ENCODE data around the gene GDPGP1.

GDPGP1 gene

GRCh38 chr15:90211009-90211408, 23.0 kb upstream of the GDPGP1 start:
- Histone ChIP-seq H3K27me3 (ENCODE audit: insufficient read depth, low read length) (no peaks in the 10 kb centered on the region), H3K4me1 (ENCODE audit: control insufficient read depth in 1 of 2, insufficient read depth in 2 of 2, low read length in 2 of 2) (peaks cover 19 to 27% of the 10 kb centered on the region in 2 experiments), H3K23ac (ENCODE audit: low read length) (no peak overlapping the region), H2BK12ac (ENCODE audit: low read length) (no peak overlapping the region), H2AFZ (ENCODE audit: insufficient read depth, low read length, poor library complexity) (no peak overlapping the region), H3K79me2 (ENCODE audit: control insufficient read depth, insufficient read depth, low read length, poor library complexity) (no peaks in the 10 kb centered on the region), H3K36me3 (ENCODE audit: control insufficient read depth in 1 of 2, insufficient read depth in 2 of 2, low read length in 2 of 2) (peaks cover 0 to 2% of the 10 kb centered on the region in 2 experiments), H4K8ac (ENCODE audit: low read depth, low read length) (no peak overlapping the region), H3K79me1 (ENCODE audit: low read length) (peaks cover 4% of the 10 kb centered on the region), H4K91ac (ENCODE audit: low read depth, low read length) (peak overlapping the region; percentile 12), H3K4me3 (ENCODE audit: low read depth, low read length) (no peak overlapping the region), H2BK120ac (ENCODE audit: insufficient read depth, low read length, poor library complexity) (no peak overlapping the region), H2AK5ac (ENCODE audit: low read length) (peak overlapping the region; percentile 9), H3K14ac (ENCODE audit: low read length) (no peak overlapping the region), H3K27ac (ENCODE audit: low read depth, low read length) (peak overlapping the region; percentile 3), H3K4ac (ENCODE audit: low read depth, low read length) (no peak overlapping the region), H3K4me2 (ENCODE audit: low read length) (no peak overlapping the region), H3K9ac (ENCODE audit: low read length) (no peak overlapping the region), H2BK5ac (ENCODE audit: low read depth, low read length, poor library complexity) (no peak overlapping the region), H3K9me3 (ENCODE audit: insufficient read depth, low read depth, low read length) (no peaks in the 10 kb centered on the region), H4K12ac (ENCODE audit: low read depth, low read length) (no peak overlapping the region), H3K18ac (ENCODE audit: low read length) (peak overlapping the region; percentile 28)
- WGBS (ENCODE audit: extremely low coverage, insufficient coverage, insufficient read length): no CpG with 5 or more reads among the region's 9 CpGs
- DNase-seq: no peak

DNA sequence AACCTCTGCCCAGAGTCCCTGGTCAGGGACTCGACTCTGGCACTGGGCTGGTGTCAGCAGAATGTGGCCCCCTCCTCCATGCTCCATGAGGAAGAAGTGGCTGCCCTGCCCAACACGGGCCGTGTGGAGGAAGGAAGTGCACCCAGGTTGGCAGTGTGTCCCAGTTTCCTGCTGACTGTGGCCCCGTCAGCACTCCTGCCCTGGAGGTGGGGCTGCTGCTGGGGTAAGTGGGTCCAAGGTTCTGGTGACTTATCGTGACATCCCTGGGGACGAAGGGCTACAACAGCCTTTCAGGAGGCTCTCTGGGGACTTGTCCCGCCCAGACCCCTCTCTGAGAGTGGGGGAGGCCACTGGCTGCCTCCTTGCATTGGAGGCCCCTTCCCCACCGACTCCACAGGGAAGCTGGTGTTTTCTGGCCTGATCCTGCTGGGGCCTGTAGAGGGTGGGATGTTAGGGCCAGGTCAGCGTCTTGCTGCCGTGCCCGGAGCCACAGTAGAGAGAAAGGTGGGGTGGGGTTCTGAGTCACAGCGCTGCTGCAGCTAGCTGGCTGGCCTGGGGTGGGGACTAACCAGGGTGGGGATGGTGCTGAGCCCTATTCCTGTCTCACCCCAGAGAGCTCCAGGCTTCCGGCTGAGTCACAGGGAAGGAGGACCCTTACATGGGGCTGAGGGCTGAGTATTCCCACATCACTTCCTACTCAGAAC, 22.4 kb upstream of the GDPGP1 start:
- Histone ChIP-seq H3K27me3 (ENCODE audit: insufficient read depth, low read length) (no peaks in the 10 kb centered on the region), H2AFZ (ENCODE audit: insufficient read depth, low read length, poor library complexity) (peak overlapping the region; percentile 1)

GRCh38 chr15:90212221-90213098, 21.5 kb upstream of the GDPGP1 start:
- Histone ChIP-seq H4K12ac (ENCODE audit: low read depth, low read length) (no peak overlapping the region), H3K9ac (ENCODE audit: low read length) (no peak overlapping the region), H3K4me3 (ENCODE audit: low read depth, low read length) (no peak overlapping the region), H2BK12ac (ENCODE audit: low read length) (peak overlapping the region; percentile 3), H3K23ac (ENCODE audit: low read length) (no peak overlapping the region), H2BK5ac (ENCODE audit: low read depth, low read length, poor library complexity) (no peak overlapping the region), H3K4me1 (ENCODE audit: control insufficient read depth in 1 of 2, insufficient read depth in 2 of 2, low read length in 2 of 2) (peaks cover 19 to 27% of the 10 kb centered on the region in 2 experiments), H3K36me3 (ENCODE audit: control insufficient read depth in 1 of 2, insufficient read depth in 2 of 2, low read length in 2 of 2) (peaks cover 0 to under 1% of the 10 kb centered on the region in 2 experiments), H3K14ac (ENCODE audit: low read length) (peak overlapping the region; percentile 13), H3K27me3 (ENCODE audit: insufficient read depth, low read length) (no peaks in the 10 kb centered on the region), H3K79me1 (ENCODE audit: low read length) (peaks cover 4% of the 10 kb centered on the region), H2AFZ (ENCODE audit: insufficient read depth, low read length, poor library complexity) (no peak overlapping the region), H3K18ac (ENCODE audit: low read length) (peak overlapping the region; percentile 42), H3K4me2 (ENCODE audit: low read length) (no peak overlapping the region), H3K4ac (ENCODE audit: low read depth, low read length) (no peak overlapping the region), H3K79me2 (ENCODE audit: control insufficient read depth, insufficient read depth, low read length, poor library complexity) (no peaks in the 10 kb centered on the region), H2BK120ac (ENCODE audit: insufficient read depth, low read length, poor library complexity) (no peak overlapping the region), H3K9me3 (ENCODE audit: insufficient read depth, low read depth, low read length) (no peaks in the 10 kb centered on the region), H2AK5ac (ENCODE audit: low read length) (no peak overlapping the region), H4K8ac (ENCODE audit: low read depth, low read length) (no peak overlapping the region), H4K91ac (ENCODE audit: low read depth, low read length) (peak overlapping the region; percentile 4), H3K27ac (ENCODE audit: low read depth, low read length) (peak overlapping the region; percentile 57)
- no CpG with 5 or more reads among the region's 35 CpGs for WGBS (ENCODE audit: extremely low coverage, insufficient coverage, insufficient read length)
- DNase-seq: peak in 1 of 2 donors; percentile 27

More for the DNA sequence above, 22.4 kb upstream of the GDPGP1 start:
- WGBS (ENCODE audit: extremely low coverage, insufficient coverage, insufficient read length): no CpG with 5 or more reads among the region's 13 CpGs
- no peaks in the 10 kb centered on the region for H3K36me3 ChIP-seq (ENCODE audit: control insufficient read depth in 1 of 2, insufficient read depth in 2 of 2, low read length in 2 of 2)
- no peak overlapping the region for H3K9ac ChIP-seq (ENCODE audit: low read length)
- peak overlapping the region; percentile 3 for H3K27ac ChIP-seq (ENCODE audit: low read depth, low read length)
- H4K12ac ChIP-seq (ENCODE audit: low read depth, low read length): no peak overlapping the region
- no peak for DNase-seq
- H3K23ac ChIP-seq (ENCODE audit: low read length): no peak overlapping the region
- peak overlapping the region; percentile 33 for H3K14ac ChIP-seq (ENCODE audit: low read length)
- no peaks in the 10 kb centered on the region for H3K79me2 ChIP-seq (ENCODE audit: control insufficient read depth, insufficient read depth, low read length, poor library complexity)
- no peak overlapping the region for H2BK120ac ChIP-seq (ENCODE audit: insufficient read depth, low read length, poor library complexity)
- H3K4me1 ChIP-seq (ENCODE audit: control insufficient read depth in 1 of 2, insufficient read depth in 2 of 2, low read length in 2 of 2): peaks cover 19 to 27% of the 10 kb centered on the region in 2 experiments
- peak overlapping the region; percentile 9 for H2AK5ac ChIP-seq (ENCODE audit: low read length)
- no peak overlapping the region for H3K4me3 ChIP-seq (ENCODE audit: low read depth, low read length)
- H2BK5ac ChIP-seq (ENCODE audit: low read depth, low read length, poor library complexity): no peak overlapping the region
- H3K9me3 ChIP-seq (ENCODE audit: insufficient read depth, low read depth, low read length): no peaks in the 10 kb centered on the region
- peak overlapping the region; percentile 29 for H3K18ac ChIP-seq (ENCODE audit: low read length)
- no peak overlapping the region for H2BK12ac ChIP-seq (ENCODE audit: low read length)
- no peak overlapping the region for H4K8ac ChIP-seq (ENCODE audit: low read depth, low read length)
- no peak overlapping the region for H3K4me2 ChIP-seq (ENCODE audit: low read length)
- H4K91ac ChIP-seq (ENCODE audit: low read depth, low read length): peak overlapping the region; percentile 12
- peaks cover 4% of the 10 kb centered on the region for H3K79me1 ChIP-seq (ENCODE audit: low read length)
- H3K4ac ChIP-seq (ENCODE audit: low read depth, low read length): no peak overlapping the region

GRCh38 chr15:90213122-90213817, 20.7 kb upstream of the GDPGP1 start:
- Histone ChIP-seq H2AK5ac (ENCODE audit: low read length) (no peak overlapping the region), H3K4me1 (ENCODE audit: control insufficient read depth in 1 of 2, insufficient read depth in 2 of 2, low read length in 2 of 2) (peaks cover 19 to 27% of the 10 kb centered on the region in 2 experiments), H3K79me2 (ENCODE audit: control insufficient read depth, insufficient read depth, low read length, poor library complexity) (no peaks in the 10 kb centered on the region), H3K27ac (ENCODE audit: low read depth, low read length) (peak overlapping the region; percentile 57), H3K23ac (ENCODE audit: low read length) (no peak overlapping the region), H4K12ac (ENCODE audit: low read depth, low read length) (no peak overlapping the region), H3K9me3 (ENCODE audit: insufficient read depth, low read depth, low read length) (no peaks in the 10 kb centered on the region), H3K4me2 (ENCODE audit: low read length) (no peak overlapping the region), H3K14ac (ENCODE audit: low read length) (no peak overlapping the region), H4K91ac (ENCODE audit: low read depth, low read length) (no peak overlapping the region), H3K4ac (ENCODE audit: low read depth, low read length) (no peak overlapping the region), H4K8ac (ENCODE audit: low read depth, low read length) (peak overlapping the region; percentile 15), H3K18ac (ENCODE audit: low read length) (no peak overlapping the region), H2BK120ac (ENCODE audit: insufficient read depth, low read length, poor library complexity) (no peak overlapping the region), H2AFZ (ENCODE audit: insufficient read depth, low read length, poor library complexity) (no peak overlapping the region), H3K36me3 (ENCODE audit: control insufficient read depth in 1 of 2, insufficient read depth in 2 of 2, low read length in 2 of 2) (peaks cover 0 to 3% of the 10 kb centered on the region in 2 experiments), H2BK5ac (ENCODE audit: low read depth, low read length, poor library complexity) (peak overlapping the region; percentile 15), H3K4me3 (ENCODE audit: low read depth, low read length) (no peak overlapping the region), H3K79me1 (ENCODE audit: low read length) (peaks cover 4% of the 10 kb centered on the region), H3K27me3 (ENCODE audit: insufficient read depth, low read length) (no peaks in the 10 kb centered on the region), H3K9ac (ENCODE audit: low read length) (no peak overlapping the region), H2BK12ac (ENCODE audit: low read length) (no peak overlapping the region)
- peak; percentile 85 to 87 for DNase-seq
- WGBS (ENCODE audit: extremely low coverage, insufficient coverage, insufficient read length): no CpG with 5 or more reads among the region's 12 CpGs
